ENCODE data around the gene SMPX.

The SMPX gene

GRCh38 chrX:21735768-21736127 lies 22.2 kb downstream of the SMPX start:
- H3K27me3 Mint-ChIP-seq, result peaks cover 13% of the 10 kb centered on the region

DNA sequence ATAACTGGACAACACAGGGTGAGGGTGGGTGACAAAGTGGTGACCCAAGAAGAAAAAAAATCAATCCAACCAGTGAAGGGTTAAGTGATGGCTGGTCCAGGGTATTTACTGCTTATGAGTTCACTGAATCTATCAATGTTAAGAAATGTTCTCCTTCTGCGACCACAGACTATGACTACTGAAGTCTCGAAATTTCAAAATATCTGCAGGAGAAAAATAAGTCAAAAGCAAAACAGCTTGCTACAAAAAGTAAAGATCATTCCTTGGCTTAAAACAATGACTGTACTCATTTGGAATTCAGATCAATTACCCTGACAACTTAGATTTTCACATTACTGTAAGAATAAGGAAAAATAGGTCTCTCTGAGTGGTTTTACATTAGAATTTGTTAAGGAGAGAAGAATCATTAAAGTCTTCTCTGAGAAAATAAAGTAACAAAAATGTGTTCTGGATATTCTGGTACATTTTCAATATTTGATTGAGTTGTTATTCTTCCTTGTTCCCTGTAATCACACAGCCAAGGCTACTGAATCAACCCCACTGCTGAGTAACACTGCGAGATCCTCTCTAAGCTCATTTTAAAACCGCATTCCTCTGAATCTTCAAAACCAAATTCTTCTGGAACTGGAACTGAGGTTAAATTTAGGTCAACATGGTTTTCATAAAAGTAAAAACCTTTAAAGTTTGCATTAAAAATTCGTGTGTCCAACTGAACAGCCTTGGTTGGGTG lies 22.7 kb downstream of the SMPX start:
- Mint-ChIP-seq H3K27me3 (peaks cover 13% of the 10 kb centered on the region), H3K27ac (no peak overlapping the region), H3K4me3 (no peak overlapping the region), H3K4me1 (no peaks in the 10 kb centered on the region), H3K36me3 (no peaks in the 10 kb centered on the region), H3K9me3 (no peaks in the 10 kb centered on the region)
- no peak for DNase-seq
- CTCF ChIA-PET, result no interaction called here

More at GRCh38 chrX:21735768-21736127, 22.2 kb downstream of the SMPX start:
- CTCF ChIA-PET, result no interaction called here
- H3K27ac Mint-ChIP-seq, result no peak overlapping the region
- no peak for DNase-seq
- no peaks in the 10 kb centered on the region for H3K36me3 Mint-ChIP-seq
- no peaks in the 10 kb centered on the region for H3K9me3 Mint-ChIP-seq
- no peak overlapping the region for H3K4me3 Mint-ChIP-seq
- no peaks in the 10 kb centered on the region for H3K4me1 Mint-ChIP-seq

GRCh38 chrX:21734175-21734574 lies 23.7 kb downstream of the SMPX start:
- Mint-ChIP-seq H3K27me3 (peaks cover 13% of the 10 kb centered on the region), H3K9me3 (no peaks in the 10 kb centered on the region), H3K36me3 (no peaks in the 10 kb centered on the region), H3K4me1 (no peaks in the 10 kb centered on the region), H3K27ac (no peak overlapping the region), H3K4me3 (no peak overlapping the region)
- DNase-seq, result no peak
- CTCF ChIA-PET, result no interaction called here

DNA sequence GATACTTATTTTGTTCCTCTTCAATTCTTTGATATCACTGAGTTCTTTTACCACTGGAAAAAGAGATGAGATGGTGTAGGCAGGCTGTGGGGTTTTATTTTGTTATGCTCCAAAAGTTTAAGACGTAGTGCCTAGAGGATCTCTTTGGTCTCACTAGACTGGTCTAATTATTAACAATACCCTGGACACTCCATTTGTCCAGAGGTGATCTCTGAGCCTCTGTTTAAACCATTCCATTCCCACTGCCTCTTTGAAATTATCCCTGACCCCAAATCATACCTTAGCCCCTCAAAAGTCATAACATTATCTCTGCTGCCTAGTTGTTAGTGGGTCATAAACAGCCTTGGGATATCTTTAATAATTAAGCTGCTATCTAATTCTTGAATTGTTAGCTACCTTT lies 24.2 kb downstream of the SMPX start:
- Mint-ChIP-seq H3K36me3 (no peaks in the 10 kb centered on the region), H3K27me3 (peaks cover 11% of the 10 kb centered on the region)
- CTCF ChIA-PET, result no interaction called here

GRCh38 chrX:21730026-21730425 lies 27.9 kb downstream of the SMPX start:
- Mint-ChIP-seq H3K27ac (no peak overlapping the region), H3K4me1 (no peaks in the 10 kb centered on the region), H3K9me3 (no peaks in the 10 kb centered on the region), H3K4me3 (no peak overlapping the region), H3K36me3 (no peaks in the 10 kb centered on the region), H3K27me3 (no peaks in the 10 kb centered on the region)
- DNase-seq, result no peak
- CTCF ChIA-PET, result no interaction called here

More for the DNA sequence above, 24.2 kb downstream of the SMPX start:
- no peak overlapping the region for H3K27ac Mint-ChIP-seq
- no peak overlapping the region for H3K4me3 Mint-ChIP-seq
- no peaks in the 10 kb centered on the region for H3K4me1 Mint-ChIP-seq
- H3K9me3 Mint-ChIP-seq, result no peaks in the 10 kb centered on the region
- no peak for DNase-seq

GRCh38 chrX:21728276-21728968 lies 29.5 kb downstream of the SMPX start:
- CTCF ChIA-PET, result no interaction called here
- no peaks in the 10 kb centered on the region for H3K27me3 Mint-ChIP-seq
- DNase-seq, result no peak
- no peak overlapping the region for H3K27ac Mint-ChIP-seq
- no peaks in the 10 kb centered on the region for H3K36me3 Mint-ChIP-seq
- no peak overlapping the region for H3K4me3 Mint-ChIP-seq
- H3K4me1 Mint-ChIP-seq, result no peaks in the 10 kb centered on the region
- no peaks in the 10 kb centered on the region for H3K9me3 Mint-ChIP-seq

GRCh38 chrX:21725916-21726315 lies 32.0 kb downstream of the SMPX start:
- CTCF ChIA-PET, result interaction anchor here (1.1 to 1.5 kb wide), 2 partner anchors 1196 to 1198 kb away, joined by 3 to 5 read pairs; no protein-coding TSS in a partner anchor
- Mint-ChIP-seq H3K4me3 (no peak overlapping the region), H3K27me3 (no peaks in the 10 kb centered on the region), H3K36me3 (no peaks in the 10 kb centered on the region), H3K9me3 (no peaks in the 10 kb centered on the region), H3K4me1 (no peaks in the 10 kb centered on the region), H3K27ac (no peak overlapping the region)
- DNase-seq, result no peak

GRCh38 chrX:21725496-21725895 lies 32.4 kb downstream of the SMPX start:
- Mint-ChIP-seq H3K36me3 (no peaks in the 10 kb centered on the region), H3K4me1 (no peaks in the 10 kb centered on the region), H3K27me3 (no peaks in the 10 kb centered on the region), H3K4me3 (no peak overlapping the region), H3K27ac (no peak overlapping the region), H3K9me3 (no peaks in the 10 kb centered on the region)
- CTCF ChIA-PET, result interaction anchor here (1.1 to 1.5 kb wide), 2 partner anchors 1195 to 1198 kb away, joined by 3 to 5 read pairs; no protein-coding TSS in a partner anchor
- no peak for DNase-seq

DNA sequence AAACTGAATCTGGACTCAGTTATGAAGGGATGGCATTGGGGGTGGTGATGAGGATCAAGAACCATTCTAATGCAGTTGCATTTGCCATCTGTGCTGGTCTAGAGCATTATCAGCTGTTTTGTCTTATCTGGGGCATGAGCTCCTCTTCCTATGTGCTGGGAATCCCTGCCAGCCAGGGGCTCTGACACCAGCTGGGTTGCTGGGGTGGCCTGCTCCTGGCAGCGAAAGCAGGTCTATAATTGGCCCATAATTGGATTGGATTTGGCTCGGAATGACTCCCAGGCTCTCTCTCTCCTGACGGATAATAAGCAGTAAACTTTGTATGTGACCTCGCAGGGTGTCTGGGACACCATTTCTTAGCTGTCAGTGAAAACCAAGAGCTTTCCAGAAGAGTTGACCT lies 34.1 kb downstream of the SMPX start:
- DNase-seq, result no peak
- H3K9me3 Mint-ChIP-seq, result no peaks in the 10 kb centered on the region
- CTCF ChIA-PET, result no interaction called here
- no peak overlapping the region for H3K27ac Mint-ChIP-seq
- H3K27me3 Mint-ChIP-seq, result no peaks in the 10 kb centered on the region
- no peak overlapping the region for H3K4me3 Mint-ChIP-seq
- no peaks in the 10 kb centered on the region for H3K36me3 Mint-ChIP-seq
- no peaks in the 10 kb centered on the region for H3K4me1 Mint-ChIP-seq

DNA sequence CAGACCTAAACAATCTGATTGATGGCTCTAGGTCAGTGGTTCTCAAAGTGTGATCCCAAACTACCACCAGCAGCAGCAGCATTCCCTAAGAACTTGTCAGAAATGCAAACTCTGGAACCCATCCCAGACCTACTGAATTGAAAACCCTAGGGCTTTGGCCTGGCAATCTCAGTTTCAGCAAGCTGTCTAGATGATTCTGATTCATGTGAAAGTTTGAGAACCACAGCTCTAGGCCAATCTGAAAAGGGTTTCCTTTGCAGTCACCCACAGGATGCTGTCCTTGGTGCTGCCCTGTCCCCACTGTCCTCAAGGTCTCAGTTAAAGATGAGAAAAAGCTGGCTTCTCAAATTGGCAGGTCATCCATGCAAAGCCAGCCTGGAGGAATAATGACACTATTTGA lies 34.8 kb downstream of the SMPX start:
- Mint-ChIP-seq H3K9me3 (no peaks in the 10 kb centered on the region), H3K36me3 (no peaks in the 10 kb centered on the region), H3K27ac (no peak overlapping the region), H3K4me3 (no peak overlapping the region), H3K4me1 (no peaks in the 10 kb centered on the region), H3K27me3 (no peaks in the 10 kb centered on the region)
- CTCF ChIA-PET, result no interaction called here
- peak; percentile 34 for DNase-seq

- CTCF ChIA-PET, result no interaction called here
- H3K27me3 Mint-ChIP-seq, result no peaks in the 10 kb centered on the region
- no peak for DNase-seq
- H3K9me3 Mint-ChIP-seq, result no peaks in the 10 kb centered on the region
- no peaks in the 10 kb centered on the region for H3K36me3 Mint-ChIP-seq
- H3K4me1 Mint-ChIP-seq, result no peaks in the 10 kb centered on the region
- no peak overlapping the region for H3K27ac Mint-ChIP-seq
- H3K4me3 Mint-ChIP-seq, result no peak overlapping the region
These were observed 36.7 kb downstream of the SMPX start for GRCh38 chrX:21721195-21721594.

- no peaks in the 10 kb centered on the region for H3K36me3 Mint-ChIP-seq
- no peak overlapping the region for H3K4me3 Mint-ChIP-seq
- DNase-seq, result no peak
- no peaks in the 10 kb centered on the region for H3K9me3 Mint-ChIP-seq
- CTCF ChIA-PET, result no interaction called here
- H3K4me1 Mint-ChIP-seq, result no peaks in the 10 kb centered on the region
- H3K27ac Mint-ChIP-seq, result no peak overlapping the region
- no peaks in the 10 kb centered on the region for H3K27me3 Mint-ChIP-seq
These were observed 39.3 kb downstream of the SMPX start for GRCh38 chrX:21718575-21718974.

GRCh38 chrX:21717802-21718201 lies 40.1 kb downstream of the SMPX start:
- H3K36me3 Mint-ChIP-seq, result no peaks in the 10 kb centered on the region
- H3K27me3 Mint-ChIP-seq, result no peaks in the 10 kb centered on the region
- H3K4me3 Mint-ChIP-seq, result no peak overlapping the region
- CTCF ChIA-PET, result no interaction called here
- no peaks in the 10 kb centered on the region for H3K4me1 Mint-ChIP-seq
- DNase-seq, result no peak
- H3K27ac Mint-ChIP-seq, result no peak overlapping the region
- no peaks in the 10 kb centered on the region for H3K9me3 Mint-ChIP-seq

DNA sequence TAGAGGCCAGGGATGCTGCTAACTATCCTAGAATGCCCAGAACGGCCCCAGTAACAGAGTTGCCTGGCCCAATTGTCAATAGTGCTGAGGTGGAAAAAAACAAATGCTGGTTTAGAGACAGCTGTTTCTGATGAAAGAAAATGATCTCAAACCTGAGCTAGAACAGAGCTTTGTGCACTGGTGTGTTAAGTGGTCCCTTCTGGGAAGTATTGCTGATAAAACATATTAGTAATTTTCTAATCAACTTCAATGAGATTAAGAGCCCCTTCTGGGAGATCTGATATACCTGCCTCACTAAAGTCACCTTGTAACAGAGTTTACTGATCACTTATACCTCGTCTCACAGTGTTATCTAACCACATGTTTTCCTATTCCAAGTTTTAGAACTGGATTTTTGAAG lies 42.1 kb downstream of the SMPX start:
- Mint-ChIP-seq H3K4me1 (no peaks in the 10 kb centered on the region), H3K27ac (no peak overlapping the region), H3K4me3 (no peak overlapping the region), H3K36me3 (no peaks in the 10 kb centered on the region), H3K9me3 (no peaks in the 10 kb centered on the region), H3K27me3 (no peaks in the 10 kb centered on the region)
- DNase-seq, result no peak
- CTCF ChIA-PET, result interaction anchor here (0.6 kb wide), 1 partner anchor 23 kb away, joined by 4 read pairs; no protein-coding TSS in a partner anchor

- CTCF ChIA-PET, result no interaction called here
- Mint-ChIP-seq H3K9me3 (no peaks in the 10 kb centered on the region), H3K36me3 (no peaks in the 10 kb centered on the region), H3K27me3 (no peaks in the 10 kb centered on the region), H3K4me1 (no peaks in the 10 kb centered on the region), H3K27ac (no peak overlapping the region), H3K4me3 (no peak overlapping the region)
- no peak for DNase-seq
These were observed 42.6 kb downstream of the SMPX start for GRCh38 chrX:21715337-21715736.

All from activated naive CD4-positive, alpha-beta T cell treated with anti-CD3 and anti-CD28 coated beads, Interleukin-2, amount 10 ng/mL, durations not matched to agents 7 days and 5 days (primary cell).